CMK (cell line): Measurements from ENCODE around the gene BANP.
"Not testable (repeated sequence)": the region's sequence is repeated elsewhere in the genome, so short reads cannot be mapped to it uniquely, and the experiment has no call there.

Experiments
- DNase-seq: peaks from one replicate; pipeline ENCODE4 v3.0.0-alpha.2; 2010; ENCODE audit warnings: low read depth

BANP gene

DNA sequence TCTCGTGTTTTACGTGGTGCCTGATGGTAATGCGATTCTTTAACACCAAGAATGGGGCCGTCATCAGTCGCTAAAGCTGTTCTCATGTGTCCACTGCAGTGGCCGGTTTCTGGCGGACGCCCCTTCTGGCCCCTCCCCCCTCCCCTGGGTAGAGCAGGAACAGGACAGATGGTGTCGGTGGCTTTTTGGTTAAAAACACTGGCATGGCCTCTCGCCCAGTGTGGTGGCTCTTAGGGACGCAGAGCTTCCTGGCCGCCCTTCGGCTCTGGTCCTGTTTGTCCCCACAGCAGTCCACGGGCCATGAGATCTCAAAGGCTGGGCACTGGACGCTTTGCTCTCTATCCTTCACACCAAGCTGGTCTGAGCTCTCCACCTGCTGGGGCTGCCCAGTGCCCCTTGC is 151.8 kb downstream of the BANP start:
- DNase-seq = no peak

DNA sequence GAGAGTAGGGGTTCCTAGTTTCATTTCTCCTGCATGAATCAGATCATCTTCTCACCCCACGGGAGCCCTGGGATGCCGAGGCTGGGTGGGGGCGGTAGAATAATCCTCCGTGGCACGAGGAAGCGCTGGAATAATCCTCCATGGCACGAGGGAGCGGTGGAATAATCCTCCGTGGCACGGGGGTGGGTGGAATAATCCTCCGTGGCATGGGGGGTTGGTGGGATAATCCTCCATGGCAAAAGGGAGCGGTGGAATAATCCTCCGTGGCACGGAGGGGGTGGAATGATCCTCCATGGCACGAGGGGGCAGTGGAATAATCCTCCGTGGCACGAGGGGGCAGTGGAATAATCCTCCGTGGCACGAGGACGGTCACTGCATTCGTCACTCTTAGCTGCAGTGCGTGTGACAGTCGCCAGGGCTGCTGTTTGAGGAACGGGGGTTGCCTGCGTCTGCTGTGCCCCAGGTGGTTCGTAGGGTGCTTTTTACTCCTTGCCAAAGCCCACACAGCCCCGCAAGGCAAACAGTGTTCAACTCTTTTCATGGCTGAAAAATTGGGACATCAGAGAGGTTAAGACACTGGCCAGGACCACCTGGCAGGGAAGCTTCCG is 152.5 kb downstream of the BANP start:
- DNase-seq = no peak

DNA sequence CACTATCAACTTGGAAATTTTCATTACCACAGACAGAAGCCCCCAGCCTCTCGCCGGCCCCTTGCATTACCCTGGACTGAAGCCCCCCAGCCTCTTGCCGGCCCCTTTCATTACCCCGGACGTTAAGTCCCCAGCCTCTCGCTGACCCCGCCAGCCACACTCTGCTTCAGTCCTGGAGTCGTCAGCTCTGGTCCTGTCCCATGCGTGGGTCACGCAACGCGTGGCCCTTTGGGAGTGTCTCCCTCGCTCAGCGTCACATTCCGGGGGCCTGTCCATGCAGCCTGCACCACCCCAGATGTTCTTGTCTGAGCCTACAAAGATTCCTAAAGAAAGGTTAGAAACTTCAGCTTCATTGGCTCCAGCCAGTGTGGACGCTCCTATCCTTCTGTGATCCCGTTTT is 153.1 kb downstream of the BANP start:
- DNase-seq = not testable (repeated sequence)

DNA sequence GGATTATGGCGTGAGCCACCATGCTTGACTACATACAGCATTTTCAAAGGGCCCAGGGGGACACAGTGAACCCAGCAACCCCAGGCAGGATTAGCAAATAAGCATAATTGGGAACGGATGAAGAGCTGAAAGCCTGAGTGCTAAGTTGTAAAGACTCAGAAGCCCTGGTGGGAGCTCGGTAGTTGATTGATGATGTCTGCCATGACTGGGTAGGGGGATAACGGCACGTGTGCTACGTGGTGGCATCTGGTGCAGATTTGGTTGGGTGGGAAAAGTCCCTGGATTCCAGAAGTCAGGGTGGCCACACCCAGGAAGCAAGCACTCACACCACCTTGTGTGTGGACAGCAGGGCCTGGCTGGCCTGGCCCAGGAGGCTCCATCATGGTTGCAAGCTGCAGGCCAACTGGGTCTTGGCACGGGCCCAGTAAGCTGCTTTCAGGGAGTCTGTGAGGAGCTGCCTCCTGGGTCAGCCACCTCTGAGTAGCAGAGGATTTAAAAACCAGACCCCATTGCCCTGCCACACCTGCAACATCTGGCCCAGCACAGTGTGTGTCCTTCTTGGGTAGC is 154.4 kb downstream of the BANP start:
- DNase-seq = not testable (repeated sequence)

DNA sequence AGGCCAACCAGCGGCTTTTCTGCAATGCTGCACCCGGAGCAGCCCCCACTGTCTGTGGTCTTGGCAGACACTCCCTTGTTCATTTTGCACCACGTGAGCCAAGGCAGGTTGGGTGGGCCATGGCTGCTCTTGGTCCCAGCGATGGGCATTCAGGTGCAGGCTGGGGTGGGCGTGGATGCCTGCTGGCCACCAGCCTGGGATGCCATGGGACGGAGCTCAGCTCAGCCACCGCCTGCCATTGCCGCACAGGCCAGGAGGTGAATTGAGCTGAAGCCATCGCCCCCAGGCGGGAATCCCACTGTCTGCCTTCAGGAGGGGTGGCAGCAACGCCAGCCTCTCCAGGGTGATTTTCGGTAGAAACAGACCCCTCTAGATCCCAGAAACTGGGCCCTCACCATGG is 155.3 kb downstream of the BANP start:
- DNase-seq = not testable (repeated sequence)

- no peak for DNase-seq
Measured at GRCh38 chr16:88108762-88109161, 157.5 kb downstream of the BANP start.

GRCh38 chr16:88109726-88110621 is 158.7 kb downstream of the BANP start:
- DNase-seq = not testable (repeated sequence)

DNA sequence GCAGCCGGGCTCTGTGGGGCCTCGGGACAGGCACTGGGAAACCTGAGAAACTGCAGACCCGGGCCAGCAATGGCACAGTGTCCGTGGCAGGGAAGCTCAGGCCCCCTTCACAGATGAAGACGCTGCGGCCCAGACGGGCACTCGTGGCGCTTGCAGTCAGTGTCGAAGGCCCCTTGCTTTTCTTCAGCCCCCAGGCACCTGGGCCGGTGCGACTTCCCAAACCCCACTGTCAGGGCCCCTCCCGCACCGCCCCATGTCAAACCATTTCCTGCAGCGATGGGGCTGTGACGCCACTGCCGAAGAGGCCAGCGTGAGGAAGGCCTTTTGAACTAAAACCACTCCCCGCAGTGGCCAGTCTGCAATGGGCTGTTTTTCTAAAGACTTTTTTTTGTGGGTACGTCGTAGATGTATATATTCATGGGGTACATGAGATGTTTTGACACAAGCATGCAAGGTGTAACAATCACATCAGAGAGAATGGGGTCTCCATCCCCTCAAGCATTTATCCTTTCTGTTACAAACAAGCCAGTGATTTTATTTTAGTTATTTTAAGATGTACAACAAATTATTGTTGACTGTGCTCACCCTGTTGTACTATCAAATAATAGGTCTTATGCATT is 159.8 kb downstream of the BANP start:
- DNase-seq = not testable (repeated sequence)

DNA sequence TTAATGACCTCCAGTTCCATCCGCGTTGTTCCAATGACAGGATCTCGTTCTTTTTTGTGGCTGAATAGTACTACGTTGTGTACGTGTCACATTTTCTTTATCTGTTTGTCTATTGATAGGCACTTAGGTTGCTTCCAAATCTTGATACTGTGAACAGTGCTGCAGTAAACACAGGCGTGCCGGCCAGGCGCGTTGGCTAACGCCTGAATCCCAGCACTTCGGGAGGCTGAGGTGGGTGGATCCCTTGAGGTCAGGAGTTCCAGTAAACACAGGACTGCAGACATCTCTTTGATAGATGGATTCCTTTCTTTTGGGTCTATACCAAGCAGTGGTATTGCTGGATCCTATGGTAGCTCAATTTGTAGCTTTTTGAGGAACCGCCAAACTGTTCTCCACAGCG is 160.7 kb downstream of the BANP start:
- DNase-seq = not testable (repeated sequence)

GRCh38 chr16:88113545-88114045 is 162.4 kb downstream of the BANP start:
- no peak for DNase-seq

- not testable (repeated sequence) for DNase-seq
Measured at GRCh38 chr16:88114541-88115228, 163.5 kb downstream of the BANP start.

DNA sequence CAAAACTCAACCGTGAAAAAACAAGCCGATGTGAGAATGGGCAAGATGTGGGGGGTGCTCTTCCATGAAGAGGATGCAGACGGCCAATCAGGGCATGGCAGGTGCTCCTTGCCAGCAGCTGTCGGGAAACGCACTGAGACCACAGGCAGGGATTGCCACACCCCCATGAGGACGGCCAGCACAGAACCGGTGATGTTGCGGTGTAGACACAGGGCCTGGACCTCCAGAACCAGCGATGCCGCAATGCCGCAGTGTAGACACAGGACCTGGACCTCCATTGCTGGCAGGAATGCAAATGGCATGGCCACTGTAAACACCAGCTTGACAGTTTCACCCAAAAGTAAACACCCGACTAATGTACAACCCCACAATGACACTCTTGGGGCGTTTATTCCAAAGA is 164.9 kb downstream of the BANP start:
- DNase-seq = no peak

DNA sequence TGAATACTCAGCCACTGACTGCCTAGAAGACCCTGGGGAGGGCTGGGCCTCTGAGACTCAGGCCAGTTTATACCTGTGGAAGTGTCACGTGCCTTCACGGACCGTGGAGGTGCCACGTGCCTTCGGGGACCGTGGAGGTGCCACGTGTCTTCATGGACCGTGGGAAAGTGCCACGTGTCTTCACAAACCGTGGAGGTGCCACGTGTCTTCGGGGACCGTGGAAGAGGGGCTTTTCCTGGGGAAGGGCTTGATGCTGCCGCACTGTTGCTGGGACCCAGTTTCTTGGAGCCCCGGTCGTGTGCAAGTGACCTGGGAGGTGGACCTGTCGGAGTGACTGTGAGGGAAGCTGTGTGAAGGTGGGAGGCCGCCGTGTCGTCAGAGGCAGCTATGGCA is 166.2 kb downstream of the BANP start:
- no peak for DNase-seq

- DNase-seq = no peak
Measured at GRCh38 chr16:88118376-88118775, 167.1 kb downstream of the BANP start.

DNA sequence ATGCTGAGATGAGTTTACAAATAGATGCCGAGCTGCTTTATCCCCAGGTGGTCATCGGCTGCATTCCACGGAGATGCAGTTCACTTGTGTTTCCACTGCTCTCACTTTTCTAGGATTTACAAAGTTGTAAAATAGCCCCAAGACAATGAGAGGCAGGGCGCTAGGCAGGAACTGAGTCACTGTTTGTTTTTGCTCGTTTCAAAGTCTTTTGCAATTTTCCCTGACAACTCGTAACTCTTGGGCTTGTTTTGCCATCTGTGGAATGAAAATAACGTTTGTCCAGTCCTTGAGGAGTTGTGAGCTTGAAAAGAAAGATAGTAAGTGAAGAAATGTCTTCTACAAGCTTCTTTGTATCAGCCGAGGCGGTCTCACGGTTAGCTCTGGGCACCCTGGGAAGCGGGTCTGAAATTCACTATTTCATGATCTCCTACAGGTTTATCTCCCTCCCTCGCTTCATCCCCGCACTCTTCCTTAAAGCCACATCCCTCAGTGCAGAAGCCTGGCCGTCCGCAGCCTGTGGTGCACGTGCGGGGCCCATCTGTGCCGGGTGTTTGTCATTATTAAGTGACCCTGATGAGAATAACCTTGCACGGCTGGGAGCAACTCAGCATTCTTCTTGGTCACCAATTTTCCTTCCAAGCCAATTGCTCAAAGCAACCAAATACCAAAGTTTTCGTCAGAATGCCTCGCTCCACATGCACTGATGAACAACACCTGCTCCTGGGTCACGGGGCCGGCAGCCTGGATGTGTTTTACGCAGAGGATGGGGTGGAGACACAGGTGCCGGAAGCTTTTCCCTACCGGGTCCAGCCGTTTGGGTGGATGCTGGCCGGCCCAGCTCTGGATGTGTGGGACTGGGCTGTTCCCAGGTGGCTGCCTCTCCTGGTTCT is 167.9 kb downstream of the BANP start:
- not testable (repeated sequence) for DNase-seq

- not testable (repeated sequence) for DNase-seq
Measured at GRCh38 chr16:88119881-88120751, 168.9 kb downstream of the BANP start.

DNA sequence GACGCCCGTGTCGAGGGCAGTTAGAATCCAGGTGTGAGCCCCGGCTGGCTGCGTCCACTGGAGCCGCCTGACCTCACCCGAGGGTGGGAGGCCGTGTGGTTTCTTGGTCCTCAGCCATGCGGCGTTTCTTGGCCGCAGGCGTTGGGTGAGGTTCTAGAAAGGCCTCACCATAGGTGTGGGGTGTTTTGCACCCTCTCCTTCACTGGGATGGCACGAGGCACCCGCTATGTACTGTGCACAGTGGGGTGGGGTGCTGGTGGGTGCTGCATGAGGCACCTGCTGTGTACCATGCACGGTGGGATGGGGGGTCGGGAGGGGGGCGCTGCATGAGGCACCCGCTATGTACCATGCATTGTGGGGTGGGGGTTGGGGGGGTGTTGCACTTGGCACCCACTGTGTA is 169.6 kb downstream of the BANP start:
- no peak for DNase-seq

DNA sequence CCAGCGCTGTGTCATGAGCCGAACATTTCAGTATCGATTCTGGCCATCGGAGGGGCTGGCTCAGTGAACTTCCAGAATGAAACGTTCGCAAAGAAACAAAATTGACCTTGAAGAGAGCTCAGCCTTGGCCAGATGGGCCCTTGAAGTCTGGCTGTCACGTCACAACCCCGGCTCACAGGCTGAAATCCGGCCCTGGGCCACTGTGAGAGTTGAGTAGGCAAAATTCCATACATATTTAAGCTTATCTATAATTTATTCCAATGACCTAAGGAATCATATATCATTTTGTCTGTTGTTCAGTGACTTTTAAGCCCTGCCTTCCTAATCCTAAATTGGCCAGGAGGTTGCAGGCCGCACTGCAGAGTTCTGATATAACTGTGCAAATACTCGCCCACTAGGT is 170.2 kb downstream of the BANP start:
- DNase-seq = not testable (repeated sequence)

GRCh38 chr16:88121886-88122580 is 170.8 kb downstream of the BANP start:
- DNase-seq = no peak
